Psoas muscle (tissue), 8 donors: ENCODE data around the gene OPRM1. TPM values are rescaled to one million over a fixed set of nuclear protein-coding genes. Genes with fewer than 3 reads are reported as not detected.

Experiments used
- ATAC-seq, 4 donors: fragments of 200-7000 bp; cut with Tn5 transposase; one replicate each; pipeline ENCODE4 v1.9.1; 2020; ENCODE audit warnings: moderate library complexity in 3 of 4, mild to moderate bottlenecking in 2 of 4
- DNase-seq, 2 donors: peaks; one replicate each; pipeline ENCODE4 v3.0.0-alpha.2; 2020
- H3K27ac ChIP-seq: fragments of 200-600 bp; one replicate; pipeline ENCODE4 v1.8.0; 2022
- H3K27me3 ChIP-seq, 3 donors: fragments of 200-600 bp in 1 of 3; one replicate each; pipeline versions ENCODE4 v1.6.1 to v1.8.0; 2013 to 2022; ENCODE audit warnings: low read length in 2 of 3, mild to moderate bottlenecking in 2 of 3, moderate library complexity in 1 of 3; ENCODE audit not compliant: insufficient read depth in 3 of 3
- H3K36me3 ChIP-seq, 2 donors: fragments of 200-600 bp in 1 of 2; one replicate each; pipeline versions ENCODE4 v1.6.1 to v1.8.0; 2013 to 2022; ENCODE audit warnings: low read depth in 1 of 2, mild to moderate bottlenecking in 1 of 2, moderate library complexity in 1 of 2; ENCODE audit not compliant: insufficient read depth in 1 of 2
- H3K4me1 ChIP-seq: fragments of 200-600 bp; one replicate; pipeline ENCODE4 v1.8.0; 2022
- H3K4me3 ChIP-seq: fragments of 200-600 bp; one replicate; pipeline ENCODE4 v1.8.0; 2022; ENCODE audit warnings: mild to moderate bottlenecking
- H3K9me3 ChIP-seq: fragments of 200-600 bp; one replicate; pipeline ENCODE4 v1.8.0; 2022
- CTCF ChIP-seq: fragments of 200-600 bp; IDR thresholded peaks from one replicate; pipeline ENCODE4 v1.8.0; 2022; ENCODE audit warnings: antibody characterized with exemption
- WGBS, 3 donors: extraction: QIAGEN DNeasy Blood & Tissue Kit; methylation state at CpG; one replicate each; pipeline versions ENCODE4 v1.1.6 to v1.1.7; 2013; 5-methylcytosine and 5-hydroxymethylcytosine counted together
- intact Hi-C, 2 donors: fragments of 100-400 bp; cut with DNase I; formaldehyde crosslinking; loops; one replicate each; pipeline versions ENCODE4 v1.11.0 to v1.14.2; 2022
- polyA plus RNA-seq, 3 donors: library from polyadenylated mRNA; stranded (reverse); fragments of 200-250 nt; gene quantifications; one replicate each; pipeline ENCODE4 v1.2.3, GENCODE V29; 2013
- total RNA-seq, 4 donors: library from RNA; stranded (reverse); fragmentation: NEBNext Ultra II Directional in 2 of 4; extraction: Animal tissue kit (Norgen Biotek cat#: 25700) in 2 of 4; gene quantifications; one replicate each; pipeline versions ENCODE4 v1.2.1 to v1.2.4, GENCODE V29; 2021 to 2023
- donor health status: healthy with polysubstance abuse.
- donor health status: DM: no; HTN: no; CAD: no; lungs with moderate emphysema.
- donor health status: Bipolar disorder and iron deficiency.
- donor health status: healthy.
- donor health status: DM: yes; HTN: yes; CAD: no.
- donor health status: DM: no; HTN: no; CAD: no.
- donor health status: DM: no; HTN: no; CAD: no.
- donor health status: DM: yes; HTN: yes; CAD: no.

Gene OPRM1
- total and polyA plus RNA-seq, 7 donors, result not detected

- DNase-seq, result no peak
- intact Hi-C loops, result no loop called here
- H3K9me3 ChIP-seq, result no peaks in the 10 kb centered on the region
- no peaks in the 10 kb centered on the region for H3K27me3 ChIP-seq
- H3K36me3 ChIP-seq, result no peaks in the 10 kb centered on the region
- TF ChIP-seq CTCF, result no peak
- ATAC-seq, result no peak
- no peaks in the 10 kb centered on the region for H3K4me1 ChIP-seq
- 71 to 75% (median 74%) methylated on average over 4 of the region's 4 CpGs for WGBS, 3 donors
- H3K27ac ChIP-seq, result no peak overlapping the region
- no peak overlapping the region for H3K4me3 ChIP-seq
Measured at GRCh38 chr6:154292855-154293519, 253.9 kb downstream of the OPRM1 start.

DNA sequence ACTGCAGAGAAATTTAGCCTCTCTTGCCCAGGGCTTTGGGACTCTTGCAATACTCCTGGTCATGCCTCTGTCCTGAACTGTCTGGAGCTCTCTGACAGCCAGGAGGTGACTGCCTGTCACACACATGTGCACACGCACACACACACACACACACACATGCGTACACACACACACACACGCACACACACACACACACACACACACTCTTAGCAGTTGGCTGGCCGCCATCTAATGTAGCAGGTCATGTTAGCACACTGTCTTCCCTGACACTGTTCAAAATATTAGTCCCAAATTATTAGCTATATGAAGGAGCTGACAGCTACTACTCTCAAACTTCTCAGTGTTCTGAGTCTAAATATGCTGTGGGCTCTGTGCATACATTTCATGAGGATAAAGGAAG, 256.7 kb downstream of the OPRM1 start:
- no peak for TF ChIP-seq CTCF
- Histone ChIP-seq H3K4me1 (no peaks in the 10 kb centered on the region), H3K36me3 (no peaks in the 10 kb centered on the region), H3K4me3 (no peak overlapping the region), H3K27ac (no peak overlapping the region), H3K9me3 (no peaks in the 10 kb centered on the region), H3K27me3 (no peaks in the 10 kb centered on the region)
- ATAC-seq, result no peak
- intact Hi-C loops, result no loop called here
- WGBS, 3 donors, result 68 to 77% (median 73%) methylated on average over 4 of the region's 4 CpGs
- DNase-seq, result no peak
